Mammary epithelial cell (primary cell): ENCODE data around the gene CHKA.

ENCODE experiments used
- CTCF ChIP-seq, 2 donors: IDR thresholded peaks in 1 of 2; conservative IDR thresholded peaks in 1 of 2; 2 replicates each; pipeline ENCODE4 v1.5.1; 2011 to 2012; ENCODE audit warnings: inconsistent platforms in 2 of 2, low read length in 2 of 2, mild to moderate bottlenecking in 2 of 2, control low read depth in 1 of 2, low read depth in 1 of 2; ENCODE audit not compliant: insufficient read depth in 1 of 2; ENCODE audit errors: extremely low read depth in 1 of 2
- EZH2 ChIP-seq: IDR thresholded peaks from 2 replicates; pipeline ENCODE4 v1.6.1; 2012; ENCODE audit warnings: low read length, inconsistent platforms, borderline replicate concordance

DNA sequence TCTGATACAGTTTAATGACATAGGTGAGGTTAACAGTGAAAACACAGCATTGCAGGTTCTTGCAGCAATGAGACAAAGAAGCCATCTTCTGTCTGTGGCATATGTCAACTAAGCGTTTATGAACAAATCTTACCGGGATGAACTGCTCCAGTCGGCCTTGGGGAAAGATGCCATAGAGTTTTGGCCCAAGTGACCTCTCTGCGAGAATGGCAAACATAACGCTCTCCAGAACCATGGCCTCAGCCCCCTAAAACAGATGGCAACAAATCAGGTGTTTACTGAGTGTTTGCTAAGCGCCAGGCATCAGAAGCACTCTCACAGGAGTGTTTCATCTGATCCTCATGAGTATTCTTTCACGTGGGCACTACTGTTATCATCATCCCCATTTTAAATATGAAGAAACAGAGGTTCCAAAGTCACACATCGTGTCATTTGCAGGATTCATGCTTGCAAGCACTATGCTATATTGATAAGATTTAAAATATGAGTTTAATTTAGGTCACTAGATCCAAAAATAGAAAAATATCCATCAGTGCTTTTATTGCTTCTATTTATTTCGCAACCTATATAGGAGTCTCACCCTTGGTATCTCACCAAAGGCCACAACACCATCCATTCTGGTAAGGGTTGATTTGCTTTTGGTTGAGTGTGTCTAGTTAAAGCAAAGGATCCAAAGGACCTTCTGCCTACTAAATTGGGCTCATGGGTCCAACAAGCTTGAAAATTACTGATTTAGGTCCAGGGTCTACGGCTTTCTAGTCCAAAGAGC, 46.4 kb downstream of the CHKA start:
- TF ChIP-seq EZH2, result no peak
- no peak for TF ChIP-seq CTCF (conservative IDR thresholded peaks at IDR 0.05 in 1 of 2, IDR thresholded peaks at IDR 0.05 in 1 of 2; ENCODE audit: extremely low read depth in 1 of 2, insufficient read depth in 1 of 2, low read depth in 1 of 2, low read length in 2 of 2)
